ENCODE data around the gene MRPS23. TPM values are rescaled to one million over a fixed set of nuclear protein-coding genes. Genes with fewer than 3 reads are reported as not detected.

The MRPS23 gene
- total and polyA plus RNA-seq, 2 of the 13 experiments (the other 11 are each of a cell fraction or from before 2014, with no cell fraction given), result 63.2 to 181 TPM

DNA sequence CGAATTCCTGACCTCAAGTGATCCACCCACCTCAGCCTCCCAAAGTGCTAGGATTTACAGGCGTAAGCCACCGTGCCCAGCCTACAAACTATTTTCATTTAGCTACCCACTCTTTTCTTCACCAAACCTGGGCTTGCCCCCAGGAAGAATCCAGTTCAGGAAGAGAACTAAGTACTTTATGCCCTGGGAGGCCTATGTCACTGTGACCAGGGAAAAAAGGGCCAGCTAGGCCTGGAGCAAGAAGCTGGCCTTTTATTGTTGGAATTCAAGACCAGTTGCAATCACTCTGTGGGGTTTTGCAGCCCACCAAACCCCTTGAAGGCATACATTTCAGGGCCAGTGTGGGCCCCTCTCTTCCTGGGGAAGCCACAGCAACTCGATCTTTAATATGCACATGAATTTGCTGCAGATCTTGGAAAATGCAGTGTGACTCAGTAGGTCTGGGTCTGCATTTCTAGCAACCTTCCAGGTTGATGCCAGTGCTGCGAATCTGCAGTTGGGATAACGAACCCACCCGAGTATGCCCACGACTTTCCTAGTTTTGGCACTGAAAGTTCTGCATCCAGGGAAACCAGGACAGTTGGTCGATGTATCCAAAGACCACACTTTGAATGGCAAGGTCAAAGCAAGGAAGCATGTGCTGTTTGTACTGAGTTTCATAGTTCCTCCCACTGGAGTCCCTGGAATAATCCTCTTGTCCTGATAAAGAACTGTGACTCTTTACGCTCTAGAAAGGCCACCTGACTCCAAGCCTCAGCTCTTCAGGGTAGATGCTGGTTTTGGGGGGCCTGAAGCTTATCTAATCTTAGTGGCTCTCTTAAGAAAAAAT lies 7.2 kb upstream of the MRPS23 start (continued):
- TF ChIP-seq NFKBIZ (CRISPR knock-in tag; IDR thresholded peaks at IDR 0.05) (0 out of 2 replicates have a peak, but pooled peaks have one; percentile 45), NBN (conservative IDR thresholded peaks at IDR 0.05) (no peak), SMAD3 (CRISPR knock-in tag; IDR thresholded peaks at IDR 0.05) (no peak), ZNF7 (CRISPR knock-in tag; IDR thresholded peaks at IDR 0.05) (no peak), ZNF766 (CRISPR knock-in tag; IDR thresholded peaks at IDR 0.05; ENCODE audit: borderline replicate concordance) (no peak), ZNF556 (CRISPR knock-in tag; IDR thresholded peaks at IDR 0.05; ENCODE audit: borderline replicate concordance) (peak; percentile 19; the same call in 1 of the 2 replicates), ZNF709 (CRISPR knock-in tag; IDR thresholded peaks at IDR 0.05) (peak; percentile 24; the same call in 1 of the 2 replicates), ZNF878 (CRISPR knock-in tag; IDR thresholded peaks at IDR 0.05) (no peak), HHEX (CRISPR knock-in tag; IDR thresholded peaks at IDR 0.05) (no peak), RERE (CRISPR knock-in tag; IDR thresholded peaks at IDR 0.05; ENCODE audit: low read depth) (no peak), ASH2L (IDR thresholded peaks at IDR 0.05; ENCODE audit: insufficient read length, low read depth, low read length) (no peak), CBX5 (CRISPR knock-in tag; IDR thresholded peaks at IDR 0.05; ENCODE audit: borderline replicate concordance) (no peak), SSRP1 (CRISPR knock-in tag; IDR thresholded peaks at IDR 0.05) (no peak), ZNF780A (CRISPR knock-in tag; IDR thresholded peaks at IDR 0.05) (no peak), HMG20A (CRISPR knock-in tag; IDR thresholded peaks at IDR 0.05; ENCODE audit: borderline replicate concordance) (no peak; the same call in 1 of the 2 replicates), NR2F2 (IDR thresholded peaks at IDR 0.05; ENCODE audit: borderline replicate concordance, low read depth) (peak; percentile 20; the same call in 1 of the 2 replicates), HNRNPH1 (optimal IDR thresholded peaks at IDR 0.05; ENCODE audit: low read depth, low read length) (no peak), HDAC1 (CRISPR knock-in tag; IDR thresholded peaks at IDR 0.05) (peak; percentile 59; the same call in 1 of the 2 replicates)
- TF ChIP-seq, protein P1, sequence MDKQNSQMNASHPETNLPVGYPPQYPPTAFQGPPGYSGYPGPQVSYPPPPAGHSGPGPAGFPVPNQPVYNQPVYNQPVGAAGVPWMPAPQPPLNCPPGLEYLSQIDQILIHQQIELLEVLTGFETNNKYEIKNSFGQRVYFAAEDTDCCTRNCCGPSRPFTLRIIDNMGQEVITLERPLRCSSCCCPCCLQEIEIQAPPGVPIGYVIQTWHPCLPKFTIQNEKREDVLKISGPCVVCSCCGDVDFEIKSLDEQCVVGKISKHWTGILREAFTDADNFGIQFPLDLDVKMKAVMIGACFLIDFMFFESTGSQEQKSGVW (CRISPR knock-in tag; IDR thresholded peaks at IDR 0.05; ENCODE audit: borderline replicate concordance), result no peak
- TF ChIP-seq, protein P2, sequence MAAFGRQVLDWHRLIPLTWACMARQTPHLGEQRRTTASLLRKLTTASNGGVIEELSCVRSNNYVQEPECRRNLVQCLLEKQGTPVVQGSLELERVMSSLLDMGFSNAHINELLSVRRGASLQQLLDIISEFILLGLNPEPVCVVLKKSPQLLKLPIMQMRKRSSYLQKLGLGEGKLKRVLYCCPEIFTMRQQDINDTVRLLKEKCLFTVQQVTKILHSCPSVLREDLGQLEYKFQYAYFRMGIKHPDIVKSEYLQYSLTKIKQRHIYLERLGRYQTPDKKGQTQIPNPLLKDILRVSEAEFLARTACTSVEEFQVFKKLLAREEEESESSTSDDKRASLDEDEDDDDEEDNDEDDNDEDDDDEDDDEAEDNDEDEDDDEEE (CRISPR knock-in tag; IDR thresholded peaks at IDR 0.05), result no peak
- TF ChIP-seq, protein P3, sequence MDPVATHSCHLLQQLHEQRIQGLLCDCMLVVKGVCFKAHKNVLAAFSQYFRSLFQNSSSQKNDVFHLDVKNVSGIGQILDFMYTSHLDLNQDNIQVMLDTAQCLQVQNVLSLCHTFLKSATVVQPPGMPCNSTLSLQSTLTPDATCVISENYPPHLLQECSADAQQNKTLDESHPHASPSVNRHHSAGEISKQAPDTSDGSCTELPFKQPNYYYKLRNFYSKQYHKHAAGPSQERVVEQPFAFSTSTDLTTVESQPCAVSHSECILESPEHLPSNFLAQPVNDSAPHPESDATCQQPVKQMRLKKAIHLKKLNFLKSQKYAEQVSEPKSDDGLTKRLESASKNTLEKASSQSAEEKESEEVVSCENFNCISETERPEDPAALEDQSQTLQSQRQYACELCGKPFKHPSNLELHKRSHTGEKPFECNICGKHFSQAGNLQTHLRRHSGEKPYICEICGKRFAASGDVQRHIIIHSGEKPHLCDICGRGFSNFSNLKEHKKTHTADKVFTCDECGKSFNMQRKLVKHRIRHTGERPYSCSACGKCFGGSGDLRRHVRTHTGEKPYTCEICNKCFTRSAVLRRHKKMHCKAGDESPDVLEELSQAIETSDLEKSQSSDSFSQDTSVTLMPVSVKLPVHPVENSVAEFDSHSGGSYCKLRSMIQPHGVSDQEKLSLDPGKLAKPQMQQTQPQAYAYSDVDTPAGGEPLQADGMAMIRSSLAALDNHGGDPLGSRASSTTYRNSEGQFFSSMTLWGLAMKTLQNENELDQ (CRISPR knock-in tag; IDR thresholded peaks at IDR 0.05; ENCODE audit: borderline replicate concordance), result no peak

Data from HepG2 (cell line).